ENCODE data around the gene ABLIM1.

GRCh38 chr10:114391599-114391998 lies 266.5 kb downstream of the ABLIM1 start:
- no peak for TF ChIP-seq CTCF (IDR thresholded peaks at IDR 0.05)
- no peak for TF ChIP-seq POLR2AphosphoS5 (IDR thresholded peaks at IDR 0.05)

Data from transverse colon (tissue), 4 donors.